GM12878 (cell line): ENCODE measurements around the gene SRSF9. TPM values are rescaled to one million over a fixed set of nuclear protein-coding genes. Genes with fewer than 3 reads are reported as not detected.

Source experiments
- ASH2L ChIP-seq: fragments of 300-600, 200-600 bp; sonication (generic); IDR thresholded peaks from 2 replicates; pipeline ENCODE4 v1.6.1; 2017; ENCODE audit warnings: low read depth, mild to moderate bottlenecking, borderline replicate concordance
- BRCA1 ChIP-seq: IDR thresholded peaks from 2 replicates; pipeline ENCODE4 v1.6.1; 2011; ENCODE audit warnings: low read depth, low read length, improper control_type of control experiment
- CBFB ChIP-seq: IDR thresholded peaks from 2 replicates; pipeline ENCODE4 v1.6.1; 2016; ENCODE audit warnings: antibody characterized with exemption, low read depth
- CBX3 ChIP-seq: fragments of 200-600 bp; sonication (generic); IDR thresholded peaks from 2 replicates; pipeline ENCODE4 v1.6.1; 2016; ENCODE audit warnings: low read depth, borderline replicate concordance
- HDAC6 ChIP-seq: fragments of 200-600 bp; sonication (generic); IDR thresholded peaks from one replicate; pipeline ENCODE4 v1.8.0; 2017; ENCODE audit warnings: antibody characterized with exemption; ENCODE audit not compliant: unreplicated experiment
- IKZF2 ChIP-seq, 2 experiments: fragments of 450-650 bp; IDR thresholded peaks; 2 replicates each; pipeline ENCODE4 v1.6.1; 2017; ENCODE audit warnings: mild to moderate bottlenecking in 2 of 2, moderate library complexity in 2 of 2
- JUND ChIP-seq: IDR thresholded peaks from 2 replicates; pipeline ENCODE4 v1.6.1; 2012; ENCODE audit warnings: low read depth, mild to moderate bottlenecking, low read length, improper control_type of control experiment, moderate library complexity
- NFIC ChIP-seq: IDR thresholded peaks from 2 replicates; pipeline ENCODE4 v1.6.1; 2012; ENCODE audit warnings: low read depth, mild to moderate bottlenecking, inconsistent platforms, low read length, moderate library complexity
- NR2C2 ChIP-seq: IDR thresholded peaks from 2 replicates; pipeline ENCODE4 v1.6.1; 2011; ENCODE audit warnings: borderline replicate concordance, low read depth; ENCODE audit not compliant: control insufficient read depth, insufficient read length
- POLR2AphosphoS5 ChIP-seq: IDR thresholded peaks from 2 replicates; pipeline ENCODE4 v1.6.1; 2011; ENCODE audit warnings: mild to moderate bottlenecking, low read length, inconsistent platforms
- POU2F2 ChIP-seq: IDR thresholded peaks from 3 replicates; pipeline ENCODE4 v1.6.1; 2011; ENCODE audit warnings: low read depth, mild to moderate bottlenecking, low read length, borderline replicate concordance
- PRDM15 ChIP-seq: fragments of 450-650 bp; formaldehyde crosslinking; IDR thresholded peaks from 2 replicates; pipeline ENCODE4 v1.4.0; 2020; ENCODE audit warnings: mild to moderate bottlenecking, moderate library complexity
- RAD51 ChIP-seq: fragments of 450-650 bp; IDR thresholded peaks from 2 replicates; pipeline ENCODE4 v1.6.1; 2016; ENCODE audit warnings: moderate library complexity, mild to moderate bottlenecking, inconsistent platforms
- RFX5 ChIP-seq: IDR thresholded peaks from 2 replicates; pipeline ENCODE4 v1.6.1; 2011; ENCODE audit warnings: low read depth, low read length, improper control_type of control experiment
- SMAD5 ChIP-seq: IDR thresholded peaks from 2 replicates; pipeline ENCODE4 v1.6.1; 2016; ENCODE audit warnings: antibody characterized with exemption, low read depth
- SMC3 ChIP-seq: IDR thresholded peaks from 2 replicates; pipeline ENCODE4 v1.6.1; 2011; ENCODE audit warnings: low read length, improper control_type of control experiment, borderline replicate concordance
- SP1 ChIP-seq: IDR thresholded peaks from one replicate; pipeline ENCODE4 v1.6.1; 2011; ENCODE audit warnings: low read depth, low read length
- SREBF1 ChIP-seq: IDR thresholded peaks from 2 replicates; pipeline ENCODE4 v1.6.1; 2012; ENCODE audit warnings: mild to moderate bottlenecking, low read length
- SRF ChIP-seq, 2 experiments: IDR thresholded peaks; 2 replicates each; pipeline ENCODE4 v1.6.1; 2011; ENCODE audit warnings: low read depth in 2 of 2, low read length in 2 of 2, mild to moderate bottlenecking in 1 of 2, moderate library complexity in 1 of 2
- ZBTB33 ChIP-seq: fragments of 450-650 bp; IDR thresholded peaks from 2 replicates; pipeline ENCODE4 v1.6.1; 2017; ENCODE audit warnings: mild to moderate bottlenecking
- ZNF207 ChIP-seq: fragments of 450-650 bp; IDR thresholded peaks from 2 replicates; pipeline ENCODE4 v1.6.1; 2014; ENCODE audit warnings: antibody characterized with exemption, mild to moderate bottlenecking, borderline replicate concordance
- polyA plus RNA-seq, 11 experiments: library from polyadenylated mRNA; depleted of rRNA in 4 of 11; unstranded in 6 of 11; stranded (reverse) in 5 of 11; fragments of >200 nt; fragmentation: Nextera tagmentation in 4 of 11; fragmentation: Illumina TruSeq in 1 of 11; extraction: Ambion mirVana in 4 of 11; extraction: Trizol in 1 of 11; gene quantifications; 1 replicate in 1 of 11; 2 replicates in 10 of 11; pipeline versions ENCODE4 v1.2.1 to v1.2.3, GENCODE V29; 2011 to 2016; ENCODE audit warnings: inconsistent platforms in 2 of 11, missing spikeins in 2 of 11, low read depth in 1 of 11
- total RNA-seq, 4 experiments: library from RNA; depleted of rRNA in 3 of 4; stranded (reverse); fragments of >200 nt in 3 of 4; fragmentation: Illumina TruSeq in 1 of 4; extraction: Trizol in 1 of 4; gene quantifications; 2 replicates each; pipeline versions ENCODE4 v1.2.1 to v1.2.3, GENCODE V29; 2013 to 2021
- TF ChIP-seq, protein P1 (sequence below): fragments of 450-650 bp; IDR thresholded peaks from 2 replicates; pipeline ENCODE4 v1.6.1; 2017; ENCODE audit warnings: mild to moderate bottlenecking, moderate library complexity

Gene SRSF9
- total and polyA plus RNA-seq, 10 of the 15 experiments (the other 5 are each of a cell fraction or from before 2014, with no cell fraction given), result 56.2 to 510 (median 186) TPM

DNA sequence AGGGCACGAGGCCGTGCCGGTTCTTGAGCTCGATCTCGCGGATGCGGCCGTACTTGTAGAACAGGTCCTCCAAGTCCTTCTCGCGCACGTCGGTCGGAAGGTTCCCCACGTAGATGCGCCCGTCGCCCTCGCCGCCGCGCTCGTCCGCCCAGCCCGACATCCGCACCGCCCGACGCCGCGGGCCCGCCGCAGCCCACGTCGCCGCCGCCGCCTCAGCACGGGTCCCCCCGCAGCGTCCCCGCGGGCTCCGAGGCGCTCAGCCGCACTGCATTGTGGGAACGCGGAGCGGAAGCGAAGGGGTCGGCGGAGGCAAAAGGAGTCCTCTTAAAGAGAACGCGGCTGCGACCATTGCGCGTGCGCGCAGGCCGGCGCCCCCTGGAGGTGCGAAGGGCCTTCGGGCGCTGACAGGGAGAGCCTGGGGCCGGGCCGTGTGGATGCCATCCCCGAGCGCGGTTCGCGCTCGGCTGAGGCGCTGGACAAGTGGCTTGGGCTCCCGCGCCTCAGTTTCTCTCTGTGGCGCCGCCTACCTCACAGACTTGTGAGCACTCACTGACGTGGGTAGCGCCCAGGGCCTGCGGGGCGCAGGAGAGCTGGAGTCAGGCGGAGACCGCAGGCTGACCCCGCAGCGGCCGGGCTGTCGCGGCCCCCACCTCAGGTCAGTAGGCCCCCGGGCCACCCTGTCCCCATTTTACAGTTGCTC, at the start of gene SRSF9 (continued):
- TF ChIP-seq ZBTB33 (peak; percentile 8; the same call in 1 of the 2 replicates), SMC3 (peak; percentile 41), CBFB (no peak), SMAD5 (no peak), IKZF2 (IDR thresholded peaks at IDR 0.05) (no peak), POLR2AphosphoS5 (peak; percentile 73; the same call in 1 of the 2 replicates), RAD51 (no peak), CBX3 (no peak), BRCA1 (no peak), POU2F2 (0 out of 3 replicates have a peak, but pooled peaks have one; percentile 65), SP1 (peak; percentile 15), NFIC (no peak), ZNF207 (peak; percentile 80), NR2C2 (no peak), ASH2L (no peak; the same call in 1 of the 2 replicates), SREBF1 (no peak), PRDM15 (CRISPR knock-in tag) (no peak), SRF (IDR thresholded peaks at IDR 0.05; ENCODE audit: low read depth in 2 of 2, low read length in 2 of 2) (no peak), JUND (no peak), HDAC6 (no peak), RFX5 (no peak)
- TF ChIP-seq, protein P1, sequence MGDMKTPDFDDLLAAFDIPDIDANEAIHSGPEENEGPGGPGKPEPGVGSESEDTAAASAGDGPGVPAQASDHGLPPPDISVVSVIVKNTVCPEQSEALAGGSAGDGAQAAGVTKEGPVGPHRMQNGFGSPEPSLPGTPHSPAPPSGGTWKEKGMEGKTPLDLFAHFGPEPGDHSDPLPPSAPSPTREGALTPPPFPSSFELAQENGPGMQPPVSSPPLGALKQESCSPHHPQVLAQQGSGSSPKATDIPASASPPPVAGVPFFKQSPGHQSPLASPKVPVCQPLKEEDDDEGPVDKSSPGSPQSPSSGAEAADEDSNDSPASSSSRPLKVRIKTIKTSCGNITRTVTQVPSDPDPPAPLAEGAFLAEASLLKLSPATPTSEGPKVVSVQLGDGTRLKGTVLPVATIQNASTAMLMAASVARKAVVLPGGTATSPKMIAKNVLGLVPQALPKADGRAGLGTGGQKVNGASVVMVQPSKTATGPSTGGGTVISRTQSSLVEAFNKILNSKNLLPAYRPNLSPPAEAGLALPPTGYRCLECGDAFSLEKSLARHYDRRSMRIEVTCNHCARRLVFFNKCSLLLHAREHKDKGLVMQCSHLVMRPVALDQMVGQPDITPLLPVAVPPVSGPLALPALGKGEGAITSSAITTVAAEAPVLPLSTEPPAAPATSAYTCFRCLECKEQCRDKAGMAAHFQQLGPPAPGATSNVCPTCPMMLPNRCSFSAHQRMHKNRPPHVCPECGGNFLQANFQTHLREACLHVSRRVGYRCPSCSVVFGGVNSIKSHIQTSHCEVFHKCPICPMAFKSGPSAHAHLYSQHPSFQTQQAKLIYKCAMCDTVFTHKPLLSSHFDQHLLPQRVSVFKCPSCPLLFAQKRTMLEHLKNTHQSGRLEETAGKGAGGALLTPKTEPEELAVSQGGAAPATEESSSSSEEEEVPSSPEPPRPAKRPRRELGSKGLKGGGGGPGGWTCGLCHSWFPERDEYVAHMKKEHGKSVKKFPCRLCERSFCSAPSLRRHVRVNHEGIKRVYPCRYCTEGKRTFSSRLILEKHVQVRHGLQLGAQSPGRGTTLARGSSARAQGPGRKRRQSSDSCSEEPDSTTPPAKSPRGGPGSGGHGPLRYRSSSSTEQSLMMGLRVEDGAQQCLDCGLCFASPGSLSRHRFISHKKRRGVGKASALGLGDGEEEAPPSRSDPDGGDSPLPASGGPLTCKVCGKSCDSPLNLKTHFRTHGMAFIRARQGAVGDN, result peak; percentile 74; the same call in 1 of the 2 replicates
